AG04449 (cell line): ENCODE measurements around the gene SLC37A3.
"Not testable (repeated sequence)": the region's sequence is repeated elsewhere in the genome, so short reads cannot be mapped to it uniquely, and the experiment has no call there.

ENCODE experiments used
- CTCF ChIA-PET: fragments of 350-600 bp; formaldehyde crosslinking; extraction: SDS; loops from one replicate; lab custom pipeline; 2021; ENCODE audit warnings: antibody characterized with exemption; lab: Yijun Ruan, JAX
- POLR2A ChIA-PET: fragments of 400-600, 350-600 bp; formaldehyde crosslinking; extraction: SDS; loops from one replicate; lab custom pipeline; 2020; ENCODE audit warnings: antibody characterized with exemption, inconsistent platforms; lab: Yijun Ruan, JAX
- DNase-seq: peaks from one replicate; pipeline ENCODE4 v3.0.0-alpha.2; 2010; ENCODE audit warnings: low read depth, low spot score
- H3K4me3 ChIP-seq: 2 replicates; pipeline ENCODE4 v1.5.1; 2011; ENCODE audit warnings: low read depth, mild to moderate bottlenecking, control low read depth, low read length
- CTCF ChIP-seq: IDR thresholded peaks from one replicate; pipeline ENCODE4 v1.5.1; 2011; ENCODE audit warnings: mild to moderate bottlenecking, moderate library complexity, low read length, control low read depth, inconsistent platforms; ENCODE audit not compliant: insufficient read depth; ENCODE audit errors: missing control alignments

The SLC37A3 gene

GRCh38 chr7:140324714-140325113 lies 73.6 kb downstream of the SLC37A3 start:
- H3K4me3 ChIP-seq, result no peak overlapping the region
- no peak for TF ChIP-seq CTCF
- POLR2A ChIA-PET, result no interaction called here
- CTCF ChIA-PET, result interaction anchor here (1.3 to 3.7 kb wide), 3 partner anchors 8 to 148 kb away, joined by 5 to 33 read pairs (median 20); partner anchors contain the start of gene KDM7A
- no peak for DNase-seq

- CTCF ChIA-PET, result no interaction called here
- POLR2A ChIA-PET, result no interaction called here
- no peak overlapping the region for H3K4me3 ChIP-seq
- TF ChIP-seq CTCF, result no peak
- DNase-seq, result no peak
These were observed 75.6 kb downstream of the SLC37A3 start for GRCh38 chr7:140322759-140323158.

- CTCF ChIA-PET, H3K4me3 ChIP-seq, DNase-seq: not testable (repeated sequence)
- POLR2A ChIA-PET, result interaction anchor here (0.6 kb wide), 1 partner anchor 17 kb away, joined by 6 read pairs; no protein-coding TSS in a partner anchor
These were observed 78.3 kb downstream of the SLC37A3 start for GRCh38 chr7:140320078-140320477.

GRCh38 chr7:140317999-140318398 lies 80.3 kb downstream of the SLC37A3 start:
- DNase-seq, result no peak
- ChIA-PET POLR2A (no interaction called here), CTCF (interaction anchor here (3.7 kb wide), 1 partner anchor 8 kb away, joined by 20 read pairs; no protein-coding TSS in a partner anchor)
- no peak for TF ChIP-seq CTCF
- H3K4me3 ChIP-seq, result no peak overlapping the region

GRCh38 chr7:140317597-140317996 lies 80.7 kb downstream of the SLC37A3 start:
- POLR2A ChIA-PET, result no interaction called here
- no peak for DNase-seq
- CTCF ChIA-PET, result interaction anchor here (3.7 kb wide), 1 partner anchor 8 kb away, joined by 20 read pairs; no protein-coding TSS in a partner anchor
- TF ChIP-seq CTCF, result no peak
- H3K4me3 ChIP-seq, result no peak overlapping the region

GRCh38 chr7:140316165-140316661 lies 82.1 kb downstream of the SLC37A3 start:
- TF ChIP-seq CTCF, result no peak
- DNase-seq, result no peak
- POLR2A ChIA-PET, result interaction anchor here (1.0 kb wide), 1 partner anchor 141 kb away, joined by 3 read pairs; no protein-coding TSS in a partner anchor
- CTCF ChIA-PET, result interaction anchor here (3.7 kb wide), 1 partner anchor 10 kb away, joined by 20 read pairs; no protein-coding TSS in a partner anchor
- H3K4me3 ChIP-seq, result no peak overlapping the region

- ChIA-PET CTCF (interaction anchor here (0.7 to 3.7 kb wide), 2 partner anchors 10 to 14 kb away, joined by 3 to 20 read pairs; no protein-coding TSS in a partner anchor), POLR2A (no interaction called here)
- H3K4me3 ChIP-seq, result no peak overlapping the region
- TF ChIP-seq CTCF, result no peak
- DNase-seq, result no peak
These were observed 82.7 kb downstream of the SLC37A3 start for GRCh38 chr7:140315498-140316164.
